ENCODE results near the gene RHBG.

DNA sequence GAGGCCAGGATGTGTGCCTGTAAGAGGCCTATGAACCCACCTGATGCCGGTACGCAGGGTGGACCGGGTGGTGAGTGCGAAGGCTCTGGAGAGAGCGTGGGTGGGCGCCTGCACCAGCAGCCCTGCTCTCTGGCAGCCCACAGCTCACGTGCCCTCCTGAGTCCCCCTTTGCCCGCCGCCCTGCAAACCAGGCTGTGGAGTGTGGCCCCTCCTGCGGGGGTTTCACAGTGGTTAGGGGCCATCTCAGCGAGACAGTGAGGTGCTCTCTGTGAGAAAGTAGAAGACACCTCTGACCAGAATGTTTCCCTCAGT is 22.3 kb downstream of the RHBG start:
- TF ChIP-seq, protein P1, sequence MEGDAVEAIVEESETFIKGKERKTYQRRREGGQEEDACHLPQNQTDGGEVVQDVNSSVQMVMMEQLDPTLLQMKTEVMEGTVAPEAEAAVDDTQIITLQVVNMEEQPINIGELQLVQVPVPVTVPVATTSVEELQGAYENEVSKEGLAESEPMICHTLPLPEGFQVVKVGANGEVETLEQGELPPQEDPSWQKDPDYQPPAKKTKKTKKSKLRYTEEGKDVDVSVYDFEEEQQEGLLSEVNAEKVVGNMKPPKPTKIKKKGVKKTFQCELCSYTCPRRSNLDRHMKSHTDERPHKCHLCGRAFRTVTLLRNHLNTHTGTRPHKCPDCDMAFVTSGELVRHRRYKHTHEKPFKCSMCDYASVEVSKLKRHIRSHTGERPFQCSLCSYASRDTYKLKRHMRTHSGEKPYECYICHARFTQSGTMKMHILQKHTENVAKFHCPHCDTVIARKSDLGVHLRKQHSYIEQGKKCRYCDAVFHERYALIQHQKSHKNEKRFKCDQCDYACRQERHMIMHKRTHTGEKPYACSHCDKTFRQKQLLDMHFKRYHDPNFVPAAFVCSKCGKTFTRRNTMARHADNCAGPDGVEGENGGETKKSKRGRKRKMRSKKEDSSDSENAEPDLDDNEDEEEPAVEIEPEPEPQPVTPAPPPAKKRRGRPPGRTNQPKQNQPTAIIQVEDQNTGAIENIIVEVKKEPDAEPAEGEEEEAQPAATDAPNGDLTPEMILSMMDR (IDR thresholded peaks at IDR 0.05) = no peak
- TF ChIP-seq POLR2A (IDR thresholded peaks at IDR 0.05) = no peak
